ENCODE measurements around the gene ANKRD10.

ANKRD10 gene

DNA sequence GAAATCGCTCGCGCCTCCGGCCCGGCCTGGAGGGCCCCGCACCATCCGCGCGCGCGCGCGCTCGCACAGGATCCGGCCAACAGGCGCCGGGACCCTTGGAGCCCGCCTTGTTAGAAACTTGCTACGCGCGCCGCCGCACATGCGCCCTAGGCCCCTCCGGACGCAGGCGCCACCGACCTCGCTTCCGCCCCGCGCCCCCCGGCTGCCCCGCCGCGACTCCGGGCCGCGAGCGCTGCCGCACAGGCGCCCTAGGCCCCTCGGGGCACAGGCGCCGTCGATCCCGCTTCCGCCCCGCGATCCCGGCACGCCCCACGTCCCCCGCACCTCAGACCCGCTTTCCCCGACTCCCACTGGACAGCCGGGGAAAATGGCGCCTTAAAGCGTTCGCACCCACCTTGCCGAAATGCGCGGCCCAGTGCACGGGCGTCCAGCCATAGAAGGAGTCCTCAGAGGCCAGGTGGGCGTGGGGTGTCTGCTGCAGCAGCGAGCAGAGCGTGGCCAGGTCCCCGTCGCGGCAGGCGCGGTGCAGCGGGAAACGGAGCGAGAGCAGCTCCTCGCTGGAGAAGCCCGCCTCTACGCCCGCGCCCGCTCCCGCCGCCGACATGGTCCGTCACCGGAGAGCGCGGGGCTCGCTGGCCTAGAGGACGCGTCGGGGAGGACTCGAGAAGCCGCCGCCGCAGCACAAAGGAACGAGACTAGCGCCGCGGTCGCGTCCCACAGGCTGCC lies 375 bp downstream of the ANKRD10 start:
- DNase-seq: peak; percentile 94

DNA sequence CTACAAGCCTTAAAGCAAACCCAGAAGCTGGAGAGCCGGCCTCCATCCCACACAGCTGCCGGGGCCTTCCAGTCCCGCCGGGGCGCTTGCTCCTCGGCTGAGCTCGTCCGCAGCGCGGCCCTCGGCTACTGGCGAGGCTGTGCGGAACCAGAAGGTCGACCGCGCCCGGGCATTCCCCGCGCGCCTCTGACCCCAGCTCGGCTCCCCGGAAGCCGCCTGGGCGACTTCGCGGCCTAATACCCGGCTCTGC lies 863 bp downstream of the ANKRD10 start:
- DNase-seq: no peak

DNA sequence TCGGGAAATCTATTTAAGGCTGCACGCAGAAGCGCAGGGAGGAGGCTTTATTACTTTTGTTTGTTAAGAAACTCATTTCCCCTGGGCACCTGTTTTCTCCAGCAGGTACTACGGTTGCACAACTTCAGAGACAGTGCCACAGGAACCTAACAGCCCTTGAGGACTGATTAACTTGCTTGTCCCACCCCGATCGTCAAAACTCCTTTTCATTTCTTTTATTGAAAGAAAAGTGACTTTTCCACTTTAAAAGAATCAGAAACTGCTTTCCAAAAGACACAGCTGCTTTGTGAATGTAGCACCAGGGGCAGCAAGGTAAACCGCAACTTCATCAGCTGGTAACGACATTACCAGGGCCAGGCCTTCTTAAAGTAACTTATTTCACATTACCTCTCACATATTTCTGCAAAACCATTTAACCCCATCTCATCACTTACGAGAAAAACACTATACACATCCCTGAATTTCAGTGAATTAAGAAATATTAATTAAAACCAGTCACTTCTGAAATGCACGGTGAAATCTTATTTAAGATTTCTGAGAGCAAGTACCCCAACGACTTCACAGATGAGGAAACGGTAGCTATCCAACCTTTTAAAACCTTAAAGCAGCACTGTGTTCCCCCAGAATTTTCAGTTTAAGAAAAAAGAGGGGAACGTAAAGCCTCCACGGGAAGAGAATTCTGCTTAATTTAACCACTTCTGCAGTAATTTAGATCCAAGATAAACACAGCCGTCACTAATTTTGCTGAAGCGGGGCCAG lies 1.4 kb downstream of the ANKRD10 start:
- no peak for DNase-seq

DNA sequence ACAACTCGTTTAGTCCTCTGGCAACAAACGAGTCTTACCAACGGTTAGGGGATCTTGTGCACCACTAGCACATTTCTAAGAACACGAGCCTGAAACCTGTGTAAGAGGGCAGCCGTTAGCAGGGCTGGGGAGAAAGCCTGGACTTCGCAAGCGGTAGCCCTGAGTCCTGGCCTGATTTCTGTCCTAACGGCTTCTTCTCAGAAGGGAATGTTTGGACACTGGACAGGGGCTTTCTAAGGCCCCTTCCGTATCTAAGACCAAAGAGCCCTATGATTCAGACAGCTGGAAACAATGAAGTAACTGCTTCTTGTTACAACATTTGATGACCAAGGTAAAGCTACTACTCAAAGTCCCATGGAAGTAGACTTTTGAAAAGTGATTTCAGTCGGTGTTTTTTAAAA lies 2.2 kb downstream of the ANKRD10 start:
- peak; percentile 39 for DNase-seq

DNA sequence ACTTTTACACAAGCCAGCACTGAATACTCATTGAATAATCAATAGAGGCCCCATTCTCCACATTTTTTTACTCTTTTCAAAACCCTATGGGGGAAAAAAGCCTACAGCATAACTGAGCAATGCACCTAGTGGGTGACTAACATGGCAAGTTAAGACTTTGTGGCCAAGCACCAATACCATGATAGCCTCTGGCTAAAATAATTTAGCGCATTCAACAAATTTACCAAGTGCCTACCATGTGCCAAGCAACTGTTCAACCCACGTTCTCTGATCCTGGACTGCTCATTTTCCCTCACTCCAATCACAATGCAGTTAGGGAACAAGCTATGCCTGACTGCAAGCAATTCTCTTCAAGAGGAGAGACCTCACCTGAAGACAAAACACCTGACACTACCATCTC lies 3.0 kb downstream of the ANKRD10 start:
- DNase-seq: no peak

DNA sequence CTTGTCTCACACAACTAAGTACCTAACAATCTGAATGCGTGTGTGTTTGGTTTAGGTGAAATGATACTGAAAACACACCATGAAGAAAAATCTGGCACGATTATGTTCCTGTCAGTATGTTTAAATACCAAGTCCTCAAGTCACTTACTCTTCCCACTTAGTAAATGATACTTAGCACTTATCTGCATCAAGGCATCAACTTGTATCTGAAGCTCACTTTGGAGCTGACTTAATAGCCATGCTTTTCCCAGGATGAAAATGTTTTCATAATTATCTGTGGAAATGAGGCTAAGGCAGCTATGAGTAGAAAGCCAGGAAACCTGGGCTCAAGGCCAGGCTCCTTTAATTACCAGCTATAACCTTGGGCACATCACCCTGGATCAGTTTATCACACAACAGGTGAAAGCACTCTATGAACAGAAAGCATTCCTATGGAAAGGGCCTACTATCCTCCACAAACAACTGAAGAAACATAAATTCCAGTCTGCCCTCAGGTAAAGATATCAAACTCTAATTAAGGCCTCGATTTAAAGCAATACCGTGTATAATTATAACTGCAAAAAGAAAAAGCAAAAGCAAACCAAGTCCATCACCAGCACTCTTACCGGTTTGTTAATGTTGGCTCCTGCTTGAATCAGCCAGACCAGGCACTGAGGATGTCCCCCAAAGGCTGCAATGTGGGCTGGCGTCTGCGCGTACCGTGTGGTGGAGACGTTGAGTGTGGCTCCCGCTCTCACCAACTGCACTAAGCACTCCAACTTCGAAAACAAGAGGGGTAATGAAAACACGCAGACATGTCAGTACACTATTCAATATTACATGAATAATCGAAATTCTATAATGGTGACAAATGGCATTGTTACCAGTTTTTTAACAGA lies 4.6 kb downstream of the ANKRD10 start:
- DNase-seq: no peak

DNA sequence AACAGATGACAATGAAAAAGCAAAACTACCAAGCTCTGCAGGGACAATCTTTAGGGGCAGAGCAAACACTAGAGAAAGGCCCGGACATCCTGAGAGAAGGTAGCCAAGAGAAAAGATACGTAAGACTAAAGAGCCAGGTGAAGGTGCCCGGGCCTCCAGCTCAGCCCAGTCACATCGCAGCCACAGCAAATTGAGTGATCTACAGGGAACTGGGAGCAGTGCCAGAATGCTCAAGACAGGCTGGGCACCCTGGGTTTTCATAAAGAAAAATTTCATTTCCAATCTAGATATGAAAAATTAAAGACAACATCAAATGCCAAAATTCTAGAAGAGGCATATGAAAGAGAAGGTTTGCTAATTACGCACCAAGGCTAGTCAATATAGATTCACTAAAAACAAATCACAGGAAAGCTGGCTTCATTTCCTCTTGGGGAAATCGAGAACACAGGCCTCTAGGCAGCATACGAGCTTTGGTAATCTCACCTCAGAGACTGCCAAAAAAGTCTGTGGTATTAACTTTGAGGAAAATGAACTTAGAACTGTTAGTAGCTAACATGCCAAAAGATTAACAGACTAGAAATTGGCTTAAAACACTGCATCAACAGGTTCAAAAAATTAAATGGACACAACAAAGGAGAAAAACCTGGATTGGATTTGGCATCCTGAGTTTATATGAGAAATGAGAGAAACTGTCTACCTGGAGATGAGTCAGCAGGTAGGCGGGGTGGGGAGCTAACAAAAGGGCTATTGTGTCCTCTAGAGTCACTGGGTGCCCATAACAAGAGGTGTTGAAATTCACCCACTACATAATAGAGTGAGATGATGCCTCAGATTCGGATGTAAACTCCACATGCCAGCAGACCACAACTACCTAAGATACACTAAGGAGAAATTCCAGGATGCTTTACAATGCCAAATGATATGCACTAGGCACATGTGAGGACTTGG lies 6.6 kb downstream of the ANKRD10 start:
- DNase-seq: no peak

DNA sequence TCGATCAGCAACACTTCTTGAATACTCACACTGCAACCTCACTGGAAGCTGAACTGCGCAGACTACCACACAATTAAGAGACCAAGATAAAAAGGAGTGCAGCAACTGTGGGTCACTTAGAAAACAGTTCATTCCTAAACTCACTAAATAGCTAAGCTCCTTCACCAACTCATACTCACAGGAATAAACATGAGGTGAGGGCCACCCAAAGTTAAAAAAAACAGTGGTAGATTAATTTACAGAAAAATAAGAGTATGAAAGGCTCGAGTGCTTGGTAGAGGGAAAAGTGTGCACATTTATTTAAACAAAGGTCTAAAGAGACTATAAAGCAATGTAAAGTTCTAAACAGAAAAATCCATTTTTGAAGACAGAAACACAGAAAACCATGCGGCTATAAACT lies 7.6 kb downstream of the ANKRD10 start:
- no peak for DNase-seq

DNA sequence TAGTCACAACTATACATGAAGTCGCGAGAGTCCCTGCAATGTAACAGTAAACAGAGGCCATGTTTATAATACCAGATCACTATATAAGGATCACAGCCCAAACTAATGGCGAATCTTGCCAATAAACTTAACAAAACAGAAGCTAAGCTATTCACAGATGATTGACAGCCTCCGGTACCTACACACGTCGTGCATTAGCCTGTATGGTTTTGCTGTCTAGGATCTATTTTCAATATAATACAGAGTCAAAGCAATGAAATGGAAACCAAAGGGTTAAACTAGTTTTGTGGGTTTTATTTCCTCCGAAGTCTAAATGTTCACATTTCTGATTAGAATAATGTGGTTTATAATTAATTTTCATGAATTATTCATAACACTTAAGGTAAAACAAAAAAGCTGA lies 10.1 kb downstream of the ANKRD10 start:
- DNase-seq: no peak

DNA sequence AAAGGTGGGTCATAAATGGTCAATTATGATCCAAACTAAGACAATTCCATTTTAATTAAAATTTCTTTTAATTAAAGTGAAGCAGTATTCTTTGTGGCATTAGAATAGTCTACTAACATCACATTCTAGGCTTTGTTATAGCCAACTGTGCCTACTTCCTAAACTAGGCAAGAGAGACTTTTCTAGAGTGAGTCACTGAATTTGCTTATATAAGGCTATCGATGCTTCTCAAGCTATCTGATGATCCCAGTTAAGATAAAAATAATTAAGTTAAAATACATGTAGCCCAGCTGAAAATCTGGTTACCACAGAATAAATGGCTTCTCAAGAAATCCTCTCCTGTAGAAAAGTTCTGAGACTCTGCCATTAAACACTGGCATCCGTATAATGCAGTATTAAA lies 12.5 kb downstream of the ANKRD10 start:
- DNase-seq: no peak

DNA sequence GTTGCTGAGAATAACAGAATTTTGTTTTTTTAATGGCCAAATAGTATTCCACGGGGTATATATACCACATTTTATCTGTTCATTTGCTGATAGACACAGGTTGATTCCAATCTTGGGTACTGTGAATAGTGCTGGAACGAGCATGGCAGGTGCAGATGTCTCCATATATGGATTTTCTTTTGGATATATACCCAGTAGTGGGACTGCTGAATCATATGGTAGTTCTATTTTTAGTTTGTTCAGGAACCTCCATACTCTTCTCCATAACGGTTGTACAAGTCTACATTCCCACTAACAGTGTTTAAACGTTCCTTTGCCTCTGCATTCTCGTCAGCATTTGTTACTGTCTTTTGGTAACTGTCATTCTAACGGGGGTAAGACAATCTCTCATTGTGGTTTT lies 17.3 kb downstream of the ANKRD10 start:
- DNase-seq: no peak

DNA sequence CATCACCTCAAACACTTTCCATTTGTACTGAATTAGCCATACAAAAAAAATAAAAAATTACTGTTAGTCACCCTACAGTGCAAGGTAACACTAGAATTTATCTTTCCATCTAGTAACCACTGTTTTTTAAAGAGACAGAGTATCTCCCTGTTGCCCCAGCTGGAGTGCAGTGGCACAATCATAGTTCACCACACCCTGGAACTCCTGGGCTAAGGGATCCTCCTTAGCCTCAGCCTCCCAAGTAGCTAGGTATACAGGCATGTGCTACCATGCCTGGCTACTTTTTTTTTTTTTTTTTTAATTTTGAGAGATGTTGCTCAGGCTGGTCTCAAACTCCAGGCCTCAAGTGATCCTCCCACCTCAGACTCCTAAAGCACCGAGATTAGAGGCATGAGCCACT lies 17.9 kb downstream of the ANKRD10 start:
- DNase-seq: no peak

DNA sequence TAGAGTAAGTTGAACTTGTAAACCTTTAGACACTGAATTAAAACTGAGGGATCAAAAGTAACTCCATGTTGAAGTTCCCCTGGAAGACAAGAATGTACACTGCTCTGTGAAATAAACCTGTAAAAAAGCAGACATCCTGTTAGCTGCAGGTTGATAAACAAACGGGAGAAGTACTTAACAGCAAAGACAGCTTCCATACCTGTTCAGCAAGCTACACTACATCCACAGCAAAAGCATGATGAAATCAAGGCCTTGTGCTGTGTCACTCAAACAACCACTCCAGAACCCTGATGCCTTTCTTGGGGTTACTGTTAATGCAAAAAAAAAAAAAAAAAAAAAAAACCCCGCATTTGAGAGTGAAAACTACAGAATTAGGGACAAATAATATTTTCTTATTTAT lies 20.8 kb downstream of the ANKRD10 start:
- no peak for DNase-seq

DNA sequence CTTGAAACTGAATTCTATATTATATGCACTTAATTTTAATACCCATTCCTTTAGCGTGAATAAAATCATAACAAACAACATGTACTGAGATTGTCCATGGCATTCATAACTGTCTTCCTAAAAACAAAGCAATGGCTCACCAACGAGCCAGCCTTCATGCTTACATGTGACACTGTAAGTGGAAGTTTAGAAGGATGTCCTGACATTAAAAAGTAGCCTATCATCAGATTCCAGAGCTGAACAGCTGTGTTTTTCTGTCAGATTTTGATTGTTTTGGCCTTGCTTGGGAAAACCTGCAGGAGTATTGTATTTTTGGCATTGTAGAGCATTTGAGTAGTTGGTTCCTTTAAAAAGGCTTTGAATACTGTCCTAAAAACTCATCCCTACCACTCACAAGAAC lies 21.3 kb downstream of the ANKRD10 start:
- DNase-seq: no peak

DNA sequence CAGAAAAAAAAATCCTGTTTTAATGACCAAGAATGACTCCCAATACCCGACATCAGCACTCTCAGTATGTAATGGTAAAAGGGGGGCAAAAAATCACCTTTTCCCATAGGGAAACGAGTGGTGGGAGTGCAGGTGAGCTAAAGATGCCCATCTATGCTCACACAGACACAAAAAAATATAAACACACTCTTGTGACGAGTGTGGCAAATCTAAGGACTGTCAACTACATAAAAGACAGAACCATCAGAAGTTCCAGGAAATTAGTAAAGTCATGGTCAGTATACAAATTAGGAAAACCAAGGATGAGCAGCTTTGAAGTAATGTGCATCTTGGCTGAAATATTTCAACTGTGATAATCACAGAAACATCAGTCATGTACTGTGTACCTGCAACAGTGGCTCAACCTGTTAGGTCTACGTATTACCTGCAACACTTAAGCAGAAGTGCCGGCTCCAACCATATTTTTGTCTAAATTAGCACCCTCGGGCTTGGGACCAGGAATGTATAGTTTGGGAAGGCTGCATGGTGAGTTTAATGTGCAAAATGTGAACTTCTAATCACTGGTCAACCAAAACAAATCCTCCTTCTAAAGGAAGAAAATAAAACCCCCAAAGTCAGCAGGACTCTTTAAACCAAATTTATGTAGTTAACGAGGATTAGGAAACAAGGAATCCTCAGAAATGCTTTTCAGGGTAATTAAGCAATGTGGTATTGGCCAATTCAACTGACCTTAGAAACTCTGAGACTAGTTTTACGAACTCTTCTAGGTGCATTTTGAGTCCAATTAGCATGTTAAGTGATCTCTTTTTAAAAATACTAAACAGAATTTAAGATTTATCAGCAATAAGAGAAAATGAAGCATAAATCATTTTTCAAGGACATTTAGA lies 24.3 kb downstream of the ANKRD10 start:
- no peak for DNase-seq

DNA sequence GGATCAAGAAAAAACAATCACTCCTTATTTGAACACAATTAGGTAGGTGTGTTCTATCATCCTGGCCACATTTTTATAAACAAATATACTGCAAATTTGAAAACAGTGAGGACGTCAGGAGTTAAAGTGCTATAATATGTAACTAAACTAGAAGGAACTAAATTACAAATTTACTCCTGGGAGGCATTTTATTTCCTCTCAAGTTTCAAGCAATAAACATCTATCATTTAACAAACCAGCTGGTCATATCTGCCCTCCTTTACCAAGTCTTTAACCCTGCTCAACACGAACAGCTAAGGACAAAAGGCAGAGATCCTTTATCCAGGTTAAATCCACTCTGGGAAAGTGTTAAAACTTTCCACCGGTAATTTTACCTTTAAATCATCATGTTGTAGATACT lies 26.5 kb downstream of the ANKRD10 start:
- no peak for DNase-seq

DNA sequence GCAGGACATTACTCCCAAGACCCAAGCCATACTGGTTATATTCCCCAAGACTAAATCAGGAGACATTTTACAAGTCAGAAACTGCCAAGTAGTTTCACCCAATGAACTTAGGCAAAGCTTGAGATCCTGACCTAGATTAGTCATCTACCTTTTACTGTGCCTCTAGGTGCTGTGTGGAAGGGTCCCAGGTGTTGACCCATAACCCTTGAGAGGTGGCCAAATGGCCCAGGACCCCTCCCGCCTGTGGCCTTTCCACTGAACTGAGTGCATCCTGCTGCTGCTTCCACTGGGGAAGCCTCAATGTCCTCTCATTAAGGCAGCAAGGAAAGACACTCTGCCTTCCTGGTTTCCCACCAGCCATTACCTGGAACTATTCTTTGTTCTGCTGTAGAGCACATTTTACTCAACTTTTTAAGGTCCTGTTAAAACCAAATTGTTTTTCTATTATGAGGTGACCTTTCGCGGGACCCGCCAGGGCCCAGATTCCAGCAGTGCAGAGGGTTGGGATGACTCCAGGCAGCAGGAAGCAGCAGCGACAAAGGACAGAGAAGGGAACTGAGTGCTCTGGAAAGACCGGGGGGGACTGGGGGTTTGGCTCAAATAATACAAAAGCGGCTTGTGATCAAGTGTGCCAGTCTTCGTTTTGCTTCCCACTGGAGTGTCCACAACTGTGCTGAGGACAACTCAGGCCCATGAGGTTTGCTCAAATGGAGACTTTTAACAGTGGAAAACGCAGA lies 27.1 kb downstream of the ANKRD10 start:
- peak; percentile 32 for DNase-seq

DNA sequence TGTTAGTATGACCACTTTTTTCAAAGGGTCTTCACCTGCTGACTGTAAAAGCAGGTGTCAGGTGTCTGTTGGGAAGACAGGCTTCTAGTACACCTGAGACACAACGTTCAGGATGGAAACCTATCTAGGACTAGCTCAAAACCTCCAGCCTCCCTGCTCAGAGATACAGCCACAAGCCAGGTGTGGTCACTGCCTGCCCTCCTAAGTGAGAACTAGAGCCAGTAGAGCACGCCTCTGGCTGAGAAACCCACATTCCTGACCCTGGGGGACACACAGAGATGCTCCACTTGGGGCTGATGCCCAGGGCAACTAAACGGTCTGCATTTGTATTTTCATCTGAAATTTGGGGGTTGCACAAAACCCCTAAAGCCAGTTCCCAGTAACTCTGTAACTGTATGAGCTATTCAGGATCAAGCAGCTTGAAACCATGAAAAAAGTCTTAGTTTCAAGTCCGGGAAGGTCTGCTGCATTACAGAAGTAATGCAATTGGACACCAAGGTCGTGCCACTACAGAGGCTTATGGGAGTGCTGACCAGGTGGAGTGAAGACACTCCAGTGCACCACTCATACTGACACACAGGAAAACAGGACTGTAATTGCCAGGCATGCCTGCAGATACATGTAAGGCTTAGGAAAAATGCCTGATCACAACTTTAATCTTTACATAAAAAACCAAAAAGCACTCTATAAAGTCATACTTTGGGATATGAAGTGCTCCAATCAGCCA lies 27.8 kb downstream of the ANKRD10 start:
- DNase-seq: peak; percentile 13

DNA sequence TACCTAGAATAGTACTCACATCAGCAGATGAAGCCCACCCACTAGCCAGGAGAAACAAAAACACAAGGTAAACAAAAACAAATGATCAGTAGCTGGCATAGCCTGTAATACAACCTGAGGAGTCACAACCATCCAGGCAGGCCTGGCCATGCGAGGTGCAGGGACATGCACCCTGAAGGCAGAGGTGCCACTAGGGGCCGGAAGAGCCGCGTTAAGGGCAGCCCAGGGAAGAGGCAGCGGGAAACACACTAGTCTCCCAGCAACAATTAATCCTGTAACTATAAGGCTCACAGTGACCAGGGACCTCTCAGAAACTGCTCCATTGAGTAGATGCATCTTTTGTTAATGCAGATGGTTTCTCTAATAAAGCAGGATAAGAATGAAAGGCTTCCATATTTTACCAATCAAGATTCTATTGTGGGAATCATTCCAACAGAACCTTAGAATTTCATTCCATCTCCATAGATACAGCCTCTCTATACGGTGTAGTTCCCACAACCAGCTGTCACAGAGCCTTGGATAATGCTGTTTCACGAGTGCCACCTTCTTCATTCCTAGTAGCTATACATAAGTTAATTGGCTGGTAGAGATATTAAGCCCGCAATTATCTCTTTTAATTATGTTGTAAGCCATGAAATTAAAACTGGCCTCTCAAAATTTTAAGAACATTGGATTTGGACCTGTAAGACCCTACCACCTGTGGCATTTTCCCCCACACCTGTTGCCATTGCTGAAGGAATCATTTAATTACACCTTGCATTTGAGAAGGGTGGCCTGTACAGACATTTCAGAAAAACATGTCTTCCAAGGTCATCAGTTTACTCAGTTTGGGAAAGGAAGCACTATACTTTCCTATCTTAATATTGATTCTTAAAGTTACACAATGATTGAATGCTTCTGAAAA lies 28.7 kb downstream of the ANKRD10 start:
- DNase-seq: peak; percentile 27

Measured in retina (tissue), 1 donor.